GM12801 (cell line): ENCODE measurements around the gene CFAP47.

Experiments
- CTCF ChIP-seq: IDR thresholded peaks from one replicate; pipeline ENCODE4 v1.5.1; 2011; ENCODE audit warnings: control low read depth; ENCODE audit not compliant: insufficient read length; ENCODE audit errors: extremely low read depth

The CFAP47 gene

GRCh38 chrX:36198575-36198974 lies 279.0 kb downstream of the CFAP47 start:
- no peak for TF ChIP-seq CTCF

- no peak for TF ChIP-seq CTCF
These were observed 280.4 kb downstream of the CFAP47 start for GRCh38 chrX:36199928-36200327.

GRCh38 chrX:36214924-36215323 lies 295.4 kb downstream of the CFAP47 start:
- no peak for TF ChIP-seq CTCF

GRCh38 chrX:36218801-36219200 lies 299.3 kb downstream of the CFAP47 start:
- no peak for TF ChIP-seq CTCF

GRCh38 chrX:36241397-36241796 lies 321.9 kb downstream of the CFAP47 start:
- TF ChIP-seq CTCF, result no peak

GRCh38 chrX:36266155-36266554 lies 346.6 kb downstream of the CFAP47 start:
- no peak for TF ChIP-seq CTCF

- TF ChIP-seq CTCF, result no peak
These were observed 390.6 kb downstream of the CFAP47 start for GRCh38 chrX:36310136-36310535.

- no peak for TF ChIP-seq CTCF
These were observed 394.8 kb downstream of the CFAP47 start for GRCh38 chrX:36314303-36314702.
